Fibroblast of the aortic adventitia (primary cell): Measurements from ENCODE around the gene NAA50. TPM values are rescaled to one million over a fixed set of nuclear protein-coding genes. Genes with fewer than 3 reads are reported as not detected.

Source experiments
- DNase-seq: peaks from one replicate; pipeline ENCODE4 v3.0.0-alpha.2; 2010; ENCODE audit warnings: low read depth
- H3K4me3 ChIP-seq: 2 replicates; pipeline ENCODE4 v1.5.1; 2011; ENCODE audit warnings: low read depth, mild to moderate bottlenecking, control low read depth, low read length, moderate library complexity
- total RNA-seq: library from RNA; depleted of rRNA; stranded (reverse); fragments of >200 nt; gene quantifications from 2 replicates; pipeline ENCODE4 v1.2.3, GENCODE V29; 2012; ENCODE audit warnings: low replicate concordance
- TF ChIP-seq, protein P1 (sequence below): IDR thresholded peaks from 2 replicates; pipeline ENCODE4 v1.5.1; 2011; ENCODE audit warnings: mild to moderate bottlenecking, low read length, control low read depth, inconsistent platforms; ENCODE audit not compliant: insufficient read depth

Gene NAA50
- 142 and 242 TPM in 2 replicates for total RNA-seq

DNA sequence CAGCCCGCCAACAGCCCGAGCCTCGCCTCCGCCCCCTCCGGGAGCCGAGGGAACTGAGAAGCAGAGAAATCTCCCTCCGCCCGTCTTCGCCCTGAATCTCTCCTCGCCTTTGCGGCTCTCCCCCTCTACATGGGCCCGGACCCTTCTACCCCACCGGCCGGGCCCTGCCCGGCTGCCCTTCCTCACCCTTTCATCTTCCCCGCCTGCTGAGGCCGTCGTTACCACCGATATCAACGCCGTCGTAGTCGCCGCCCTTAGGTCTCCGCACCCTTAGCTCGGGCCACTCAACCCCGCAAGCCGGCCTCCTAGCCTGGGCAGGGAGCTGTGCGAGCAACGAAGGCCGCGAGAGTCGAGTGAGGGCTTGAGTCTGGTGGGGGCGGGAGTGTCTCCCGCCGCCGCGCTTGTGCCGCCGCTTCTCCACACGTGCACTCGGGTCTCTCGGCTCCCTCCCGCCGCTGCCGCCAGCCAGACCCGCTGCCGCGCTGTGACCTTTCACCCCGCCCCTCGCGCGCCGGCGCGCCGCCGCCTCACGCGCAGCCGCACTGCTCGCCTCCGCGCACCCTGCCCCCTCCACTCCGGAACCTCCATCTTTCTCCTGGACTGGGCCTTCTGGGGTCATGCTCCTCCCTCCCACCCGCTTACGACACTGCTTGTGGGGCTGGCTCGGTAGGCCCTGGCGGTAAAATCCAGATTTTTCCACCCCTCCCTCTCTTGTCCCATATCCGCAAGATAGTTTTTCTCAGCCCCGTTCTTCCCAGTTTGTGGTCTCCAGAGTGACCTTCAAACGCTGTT is at the start of gene NAA50:
Gene NAA50 (minus strand): TSS at position 494 of the 792 bp plus-strand sequence. CDS start 300 bp downstream, at position 194.
- peak; percentile 95 for DNase-seq
- H3K4me3 ChIP-seq: peak within 1 kb of the TSS; percentile 99
- TF ChIP-seq, protein P1, sequence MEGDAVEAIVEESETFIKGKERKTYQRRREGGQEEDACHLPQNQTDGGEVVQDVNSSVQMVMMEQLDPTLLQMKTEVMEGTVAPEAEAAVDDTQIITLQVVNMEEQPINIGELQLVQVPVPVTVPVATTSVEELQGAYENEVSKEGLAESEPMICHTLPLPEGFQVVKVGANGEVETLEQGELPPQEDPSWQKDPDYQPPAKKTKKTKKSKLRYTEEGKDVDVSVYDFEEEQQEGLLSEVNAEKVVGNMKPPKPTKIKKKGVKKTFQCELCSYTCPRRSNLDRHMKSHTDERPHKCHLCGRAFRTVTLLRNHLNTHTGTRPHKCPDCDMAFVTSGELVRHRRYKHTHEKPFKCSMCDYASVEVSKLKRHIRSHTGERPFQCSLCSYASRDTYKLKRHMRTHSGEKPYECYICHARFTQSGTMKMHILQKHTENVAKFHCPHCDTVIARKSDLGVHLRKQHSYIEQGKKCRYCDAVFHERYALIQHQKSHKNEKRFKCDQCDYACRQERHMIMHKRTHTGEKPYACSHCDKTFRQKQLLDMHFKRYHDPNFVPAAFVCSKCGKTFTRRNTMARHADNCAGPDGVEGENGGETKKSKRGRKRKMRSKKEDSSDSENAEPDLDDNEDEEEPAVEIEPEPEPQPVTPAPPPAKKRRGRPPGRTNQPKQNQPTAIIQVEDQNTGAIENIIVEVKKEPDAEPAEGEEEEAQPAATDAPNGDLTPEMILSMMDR: peak; percentile 67

GRCh38 chr3:113795693-113796092 is 49.6 kb upstream of the NAA50 start:
- no peak for DNase-seq
- TF ChIP-seq, protein P1: no peak
- no peak overlapping the region for H3K4me3 ChIP-seq

GRCh38 chr3:113794526-113794925 is 48.5 kb upstream of the NAA50 start:
- no peak for DNase-seq
- TF ChIP-seq, protein P1: no peak
- no peak overlapping the region for H3K4me3 ChIP-seq

DNA sequence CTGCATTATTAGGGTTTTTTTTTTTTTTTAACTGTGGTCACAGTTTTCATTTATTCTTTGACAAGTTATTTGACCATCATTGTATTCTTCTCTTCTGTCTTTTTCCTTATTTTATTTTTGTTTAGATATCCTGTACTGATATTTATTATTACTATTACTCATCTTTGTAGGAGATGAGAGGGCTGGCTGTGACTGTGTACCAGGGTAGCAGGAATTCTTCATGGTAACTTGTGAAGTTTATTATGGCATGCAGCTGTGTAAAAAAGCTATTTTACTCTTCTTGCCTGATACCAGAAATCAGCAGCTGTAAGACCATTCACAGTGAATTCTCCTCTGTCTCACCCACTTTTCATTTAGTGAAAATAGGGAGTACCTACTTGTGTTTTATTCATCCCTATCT is 45.3 kb upstream of the NAA50 start:
- DNase-seq: no peak
- TF ChIP-seq, protein P1: no peak
- H3K4me3 ChIP-seq: no peak overlapping the region

- H3K4me3 ChIP-seq: no peak overlapping the region
- TF ChIP-seq, protein P1: no peak
- no peak for DNase-seq
These were observed 37.9 kb upstream of the NAA50 start for GRCh38 chr3:113783980-113784379.

DNA sequence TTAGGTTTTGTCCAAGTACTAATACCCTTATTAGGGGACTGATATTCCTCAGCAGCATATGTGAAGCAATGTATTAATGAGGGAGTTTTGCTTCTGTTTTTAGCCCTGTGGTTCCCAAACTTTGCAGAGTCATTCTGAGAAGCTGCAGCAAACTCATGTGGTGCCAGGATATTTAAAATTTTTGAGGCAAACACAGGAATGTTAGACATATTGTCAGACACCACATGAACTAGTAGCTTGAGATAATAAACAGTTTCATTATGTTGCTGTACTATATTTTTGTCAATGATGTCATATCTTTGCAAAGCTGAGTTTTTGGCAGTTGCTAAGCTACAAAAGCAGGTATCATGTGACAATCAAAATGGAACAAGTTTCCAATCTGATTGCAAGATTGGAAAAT is 37.4 kb upstream of the NAA50 start:
- H3K4me3 ChIP-seq: no peak overlapping the region
- TF ChIP-seq, protein P1: no peak
- peak; percentile 97 for DNase-seq
